HG03439 (cell line): Measurements from ENCODE around the gene LMX1A.

Experiments used
- ATAC-seq: cut with Tn5 transposase; IDR thresholded peaks from one replicate; pipeline ENCODE4 v1.9.1; 2021; ENCODE audit warnings: mild to moderate bottlenecking, moderate library complexity; ENCODE audit not compliant: unreplicated experiment

The LMX1A gene

GRCh38 chr1:165325460-165326203 lies 30.9 kb downstream of the LMX1A start:
- ATAC-seq: no peak

GRCh38 chr1:165324050-165324449 lies 32.5 kb downstream of the LMX1A start:
- no peak for ATAC-seq

- ATAC-seq: no peak
Measured at GRCh38 chr1:165317612-165318011, 38.9 kb downstream of the LMX1A start.

- ATAC-seq: no peak
Measured at GRCh38 chr1:165316153-165316772, 40.3 kb downstream of the LMX1A start.

GRCh38 chr1:165315481-165315880 lies 41.0 kb downstream of the LMX1A start:
- ATAC-seq: no peak

- ATAC-seq: no peak
Measured at GRCh38 chr1:165313903-165314302, 42.6 kb downstream of the LMX1A start.

- ATAC-seq: no peak
Measured at GRCh38 chr1:165312591-165312990, 43.9 kb downstream of the LMX1A start.

- no peak for ATAC-seq
Measured at GRCh38 chr1:165306543-165307434, 49.7 kb downstream of the LMX1A start.

GRCh38 chr1:165303386-165303785 lies 53.1 kb downstream of the LMX1A start:
- ATAC-seq: no peak

- no peak for ATAC-seq
Measured at GRCh38 chr1:165300400-165300903, 56.1 kb downstream of the LMX1A start.

- no peak for ATAC-seq
Measured at GRCh38 chr1:165298203-165298820, 58.2 kb downstream of the LMX1A start.

- no peak for ATAC-seq
Measured at GRCh38 chr1:165296205-165296604, 60.3 kb downstream of the LMX1A start.

- no peak for ATAC-seq
Measured at GRCh38 chr1:165290148-165290547, 66.4 kb downstream of the LMX1A start.

- no peak for ATAC-seq
Measured at GRCh38 chr1:165289556-165289955, 67.0 kb downstream of the LMX1A start.

- no peak for ATAC-seq
Measured at GRCh38 chr1:165288350-165289120, 68.0 kb downstream of the LMX1A start.

GRCh38 chr1:165287781-165288180 lies 68.7 kb downstream of the LMX1A start:
- no peak for ATAC-seq

GRCh38 chr1:165287329-165287728 lies 69.2 kb downstream of the LMX1A start:
- ATAC-seq: no peak

GRCh38 chr1:165284454-165284853 lies 72.1 kb downstream of the LMX1A start:
- ATAC-seq: no peak

- no peak for ATAC-seq
Measured at GRCh38 chr1:165281207-165281901, 75.2 kb downstream of the LMX1A start.

GRCh38 chr1:165279882-165280281 lies 76.6 kb downstream of the LMX1A start:
- ATAC-seq: no peak
